Inflammatory macrophage (primary cell): ENCODE data around the gene GLB1L3.
"Not testable (repeated sequence)": the region's sequence is repeated elsewhere in the genome, so short reads cannot be mapped to it uniquely, and the experiment has no call there.

Experiments
- DNase-seq, 2 donors: peaks; one replicate each; pipeline ENCODE4 v3.0.0-alpha.2; 2020 to 2022

GLB1L3 gene

DNA sequence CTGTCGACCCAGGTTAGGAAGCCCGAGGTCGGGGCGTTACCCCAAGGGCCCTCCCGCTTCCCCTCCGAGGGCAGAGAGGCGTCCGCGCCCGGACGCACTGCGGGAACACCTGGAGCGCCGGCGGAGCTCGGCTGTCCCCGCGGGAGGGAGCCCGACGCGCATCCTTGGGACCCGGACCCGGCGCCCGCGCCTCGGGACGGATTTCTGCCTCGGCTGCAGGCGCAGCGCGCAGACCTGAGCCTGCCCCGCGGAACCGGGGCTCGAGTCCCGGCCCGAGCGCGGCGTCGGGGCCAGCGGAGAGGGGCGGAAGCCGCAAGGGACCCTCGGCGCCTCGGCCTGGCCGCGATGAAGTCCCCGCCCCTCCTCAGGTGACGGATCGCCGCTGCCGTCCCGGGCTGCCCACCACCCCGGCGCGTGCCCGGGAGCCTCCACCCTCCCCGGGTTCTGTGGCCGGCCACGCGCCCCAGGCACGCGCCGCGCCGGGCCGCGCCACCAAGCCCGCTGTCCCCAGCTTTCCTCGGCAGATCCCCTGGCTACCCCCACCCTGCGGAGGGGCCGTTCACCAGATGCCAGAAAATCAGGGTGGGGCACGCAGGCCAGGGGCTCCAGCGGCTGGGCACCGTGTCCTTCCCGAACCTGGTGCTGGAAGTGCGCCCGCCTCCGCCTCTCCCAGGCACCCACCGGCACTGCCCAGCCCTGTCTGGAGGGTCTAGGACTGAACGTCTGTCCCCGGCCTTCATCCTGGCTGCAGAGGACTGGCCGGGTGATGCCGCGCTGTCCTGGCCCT is 410 bp downstream of the GLB1L3 start:
- no peak for DNase-seq

DNA sequence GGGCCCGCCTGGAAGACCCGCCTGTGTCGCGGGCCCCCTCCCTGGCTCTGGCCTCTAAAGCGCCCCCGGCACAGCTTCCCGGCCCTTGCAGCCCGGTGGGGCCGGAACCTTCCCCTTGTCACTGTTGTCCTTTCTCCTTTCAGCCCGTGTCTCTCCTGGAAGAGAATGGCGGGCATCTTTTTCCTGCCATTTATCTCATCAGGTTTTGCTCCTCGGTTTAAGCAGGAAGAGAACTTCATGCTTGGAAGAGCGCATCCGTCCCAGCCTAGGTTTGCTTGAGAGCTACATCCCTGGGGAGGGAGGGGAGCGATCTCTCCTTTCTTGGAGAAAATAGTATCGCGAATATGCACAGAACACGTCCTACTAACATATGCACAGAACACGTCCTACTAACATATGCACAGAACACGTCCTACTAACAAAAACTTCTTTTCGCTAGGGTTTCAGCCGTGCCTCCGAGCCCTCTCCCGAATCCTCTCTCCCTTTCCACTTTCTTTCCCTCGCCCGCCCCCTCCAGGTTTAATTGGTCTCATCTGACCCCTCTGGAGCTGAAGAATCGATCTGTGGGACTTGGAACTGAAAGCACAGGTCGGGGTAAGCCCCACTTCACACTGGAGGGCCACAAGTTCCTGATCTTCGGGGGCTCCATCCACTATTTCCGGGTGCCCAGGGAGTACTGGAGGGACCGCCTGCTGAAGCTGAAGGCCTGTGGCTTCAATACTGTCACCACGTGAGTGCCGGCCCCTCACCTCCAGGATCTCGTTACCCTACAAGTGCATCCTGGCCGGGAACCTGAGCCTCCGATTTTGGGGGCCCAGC is 1.2 kb downstream of the GLB1L3 start:
- no peak for DNase-seq

DNA sequence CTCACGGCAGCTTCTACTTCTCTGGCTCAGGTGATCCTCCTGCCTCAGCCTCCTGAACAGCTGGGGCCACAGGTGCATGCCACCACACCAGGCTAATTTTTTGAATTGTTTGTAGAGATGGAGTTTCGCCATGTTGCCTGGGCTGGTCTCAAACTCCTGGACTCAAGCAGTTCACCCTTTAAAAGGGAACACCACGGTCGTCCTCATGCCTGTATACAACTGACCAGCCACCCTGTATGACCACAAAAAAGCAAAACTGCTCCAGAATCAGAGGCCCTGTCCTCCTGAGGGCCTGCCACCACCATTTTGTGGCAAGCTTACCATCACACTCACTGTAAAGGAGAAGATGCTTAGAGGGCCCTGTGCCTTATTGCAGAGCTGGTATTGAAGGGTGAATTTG is 2.2 kb downstream of the GLB1L3 start:
- no peak for DNase-seq

DNA sequence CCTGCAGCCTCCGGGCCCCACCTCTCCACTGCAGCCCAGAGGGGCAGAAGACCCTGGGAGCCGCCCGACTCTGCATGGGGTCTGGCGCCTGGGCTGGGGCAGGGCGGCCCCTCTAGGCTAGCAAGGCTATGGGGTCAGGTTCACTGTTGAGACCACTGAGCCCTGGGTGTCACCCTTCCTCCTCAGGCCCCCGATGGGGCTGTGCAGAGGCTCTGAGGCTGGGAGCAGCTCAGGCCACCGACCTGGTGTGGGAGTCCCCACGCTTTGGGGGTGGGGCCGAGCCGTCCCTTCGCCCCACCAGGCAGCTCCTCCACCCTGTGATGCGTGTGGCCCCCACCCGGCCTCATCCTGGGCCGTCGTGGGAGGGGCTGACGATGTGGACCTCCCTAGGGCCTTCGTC is 5.5 kb downstream of the GLB1L3 start:
- not testable (repeated sequence) for DNase-seq

DNA sequence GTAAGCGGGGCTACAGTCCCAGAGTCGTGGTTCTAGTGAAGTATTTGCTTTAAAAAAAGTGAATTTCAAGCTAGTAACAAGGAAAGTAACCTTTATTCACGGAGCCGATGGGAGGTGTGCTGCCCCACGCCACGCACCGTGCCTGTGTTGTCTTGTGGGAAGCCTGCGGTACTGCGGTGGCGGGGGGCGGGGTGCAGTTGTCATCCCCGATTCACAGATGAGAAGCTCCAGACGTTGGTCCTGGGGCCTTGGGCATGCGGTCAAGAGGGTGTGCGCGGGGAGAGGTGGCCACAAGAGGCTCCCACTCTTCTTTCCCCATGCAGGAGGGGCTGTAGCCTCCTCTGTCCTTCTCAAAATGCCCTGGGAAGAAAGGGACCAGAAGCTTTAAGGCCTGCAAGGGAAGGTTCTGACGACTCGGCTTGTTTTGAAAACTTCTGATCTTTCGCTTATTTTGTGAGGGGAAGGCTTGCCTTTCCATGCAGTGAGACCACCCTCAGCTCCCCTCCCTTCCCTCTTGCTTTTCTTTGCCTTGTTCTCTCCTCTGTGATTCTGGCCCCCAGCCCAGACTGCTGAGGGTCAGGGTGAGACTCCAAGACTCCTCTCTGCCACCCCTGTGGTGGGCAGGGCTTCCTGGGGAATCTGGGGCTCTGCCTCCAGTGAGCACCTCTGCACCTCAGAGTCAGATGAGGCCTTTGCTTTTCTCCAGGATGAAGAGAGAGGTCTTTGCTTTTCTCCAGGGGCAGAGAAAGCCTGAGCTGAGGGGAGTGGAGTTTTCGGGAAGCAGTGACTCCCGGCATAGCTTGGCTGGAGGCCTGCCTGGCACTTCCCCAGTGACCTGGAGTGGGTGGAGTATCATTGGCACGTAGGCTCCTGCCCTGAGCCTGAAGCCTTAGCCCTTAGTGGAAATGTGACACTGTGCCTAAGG is 6.2 kb downstream of the GLB1L3 start:
- no peak for DNase-seq

DNA sequence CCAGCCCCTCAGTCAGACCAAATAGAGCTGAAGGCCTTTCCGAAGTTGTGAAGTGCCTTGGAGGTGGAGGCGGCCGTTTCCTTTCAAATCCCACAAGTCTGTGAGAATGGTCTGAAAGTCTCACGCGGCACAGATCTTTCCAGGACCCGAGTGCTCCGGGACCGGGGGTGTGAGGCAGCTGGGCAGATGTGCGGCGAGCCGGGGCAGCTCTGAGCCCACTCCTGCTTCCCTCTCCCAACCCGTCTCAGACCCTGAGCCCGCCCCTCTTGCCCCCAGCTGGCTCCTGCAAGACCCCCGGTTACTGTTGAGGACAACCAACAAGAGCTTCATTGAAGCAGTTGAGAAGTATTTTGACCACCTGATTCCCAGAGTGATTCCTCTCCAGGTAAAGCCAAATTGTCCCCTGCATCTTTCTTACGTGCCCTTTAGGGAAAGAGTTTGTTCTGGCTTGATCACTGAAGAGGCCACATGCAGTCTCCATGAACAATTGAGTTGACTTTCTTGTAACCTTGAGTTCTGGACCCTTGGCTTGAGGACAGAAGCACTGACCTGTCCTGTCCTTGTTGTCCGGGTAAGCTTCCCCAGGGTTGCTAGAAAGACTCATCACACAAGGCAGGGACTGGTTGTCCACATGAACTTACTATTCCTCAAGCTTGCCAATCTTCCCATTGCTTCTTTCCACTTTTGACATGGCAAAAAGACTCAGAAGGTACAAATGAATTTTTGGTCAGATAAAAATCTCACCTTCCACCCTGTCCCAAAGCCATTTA is 7.5 kb downstream of the GLB1L3 start:
- no peak for DNase-seq

DNA sequence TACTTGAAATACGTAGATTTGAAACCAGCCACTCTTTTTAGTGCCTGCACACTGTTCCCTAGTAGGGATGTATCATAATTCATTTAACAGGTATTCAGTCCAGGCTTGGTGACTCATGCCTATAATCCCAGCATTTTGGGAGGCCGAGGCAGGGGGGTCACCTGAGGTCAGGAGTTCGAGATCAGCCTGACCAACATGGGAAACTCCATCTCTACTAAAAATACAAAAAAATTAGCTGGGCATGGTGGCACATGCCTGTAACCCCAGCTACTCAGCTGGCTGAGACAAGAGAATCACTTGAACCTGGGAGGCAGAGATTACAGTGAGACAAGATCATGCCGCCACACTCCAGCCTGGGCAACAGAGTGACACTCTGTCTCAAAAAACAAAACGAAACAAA is 8.2 kb downstream of the GLB1L3 start:
- DNase-seq, result not testable (repeated sequence)

DNA sequence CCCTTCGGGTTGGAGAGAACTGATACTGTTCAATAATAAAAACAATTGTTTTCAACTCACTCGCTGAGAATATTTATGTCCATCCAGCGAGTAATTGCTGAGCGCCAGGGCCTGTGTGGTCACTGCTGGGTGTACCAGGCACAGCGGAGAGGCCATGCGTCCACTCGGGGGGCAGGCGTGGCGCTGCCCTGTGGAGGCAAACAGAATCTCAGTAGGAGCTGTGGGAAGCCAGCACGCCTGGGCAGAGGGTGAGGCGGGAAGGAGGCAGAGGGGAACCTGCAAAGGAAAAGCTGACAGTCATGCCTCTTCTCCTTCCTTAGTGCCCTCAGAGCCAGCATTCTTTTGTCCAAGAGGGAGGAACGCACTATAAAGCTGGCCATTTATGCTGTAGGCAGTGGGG is 11.4 kb downstream of the GLB1L3 start:
- DNase-seq, result no peak

DNA sequence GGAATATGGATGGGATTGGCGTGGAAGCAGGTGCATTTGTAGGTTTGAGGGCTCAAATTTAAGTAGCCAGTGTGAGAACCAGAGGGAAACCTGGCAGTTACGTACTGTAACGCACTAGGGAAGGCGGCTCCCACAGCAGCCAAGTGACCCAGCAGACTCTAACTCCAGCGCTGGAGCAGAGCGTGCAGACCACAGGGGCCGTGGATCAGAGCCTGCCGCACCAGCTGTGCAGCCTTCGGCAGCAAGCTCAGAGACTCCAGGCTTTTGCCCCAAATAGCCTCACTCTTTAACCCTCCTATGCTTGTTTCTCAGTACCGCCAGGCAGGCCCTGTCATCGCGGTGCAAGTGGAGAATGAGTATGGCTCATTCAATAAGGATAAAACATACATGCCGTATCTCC is 12.3 kb downstream of the GLB1L3 start:
- no peak for DNase-seq

DNA sequence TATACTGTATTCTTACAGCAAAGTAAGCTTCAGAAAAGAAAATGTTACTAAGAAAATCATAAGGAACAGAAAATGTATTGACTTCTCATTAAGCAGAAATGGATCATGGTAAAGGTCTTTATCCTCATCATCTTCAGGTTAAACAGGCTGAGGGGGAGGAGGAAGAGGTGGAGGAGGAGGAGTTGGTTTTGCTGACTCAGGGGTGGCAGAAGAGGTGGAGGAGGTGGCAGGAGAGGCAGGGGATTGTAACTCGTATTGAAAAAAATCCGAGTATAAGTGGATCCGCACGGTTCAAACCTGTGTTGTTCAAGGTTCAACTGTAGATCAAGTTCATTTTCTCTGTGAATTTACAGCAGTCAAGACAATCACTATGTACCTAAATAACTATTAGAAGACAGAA is 13.0 kb downstream of the GLB1L3 start:
- DNase-seq, result no peak

DNA sequence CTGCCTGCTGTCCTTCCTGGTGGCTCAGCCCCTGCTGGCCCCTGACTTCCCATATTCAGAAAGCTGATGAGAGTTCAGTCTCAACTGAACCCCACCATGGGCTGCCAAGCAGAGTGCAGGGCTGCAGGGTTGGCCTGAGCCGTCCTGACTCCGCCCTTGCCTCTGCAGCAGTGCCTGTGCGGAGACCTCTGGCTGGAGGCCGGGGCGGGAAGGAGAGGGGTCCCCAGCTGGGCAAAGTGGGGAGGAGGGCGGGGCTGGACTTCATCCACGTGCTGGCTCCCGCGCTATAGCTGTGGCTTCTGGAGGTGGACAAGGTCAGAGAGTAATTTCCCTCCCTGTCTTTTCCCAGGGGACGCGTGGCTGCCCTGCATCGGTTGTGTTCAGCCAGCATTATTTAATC is 13.6 kb downstream of the GLB1L3 start:
- no peak for DNase-seq

DNA sequence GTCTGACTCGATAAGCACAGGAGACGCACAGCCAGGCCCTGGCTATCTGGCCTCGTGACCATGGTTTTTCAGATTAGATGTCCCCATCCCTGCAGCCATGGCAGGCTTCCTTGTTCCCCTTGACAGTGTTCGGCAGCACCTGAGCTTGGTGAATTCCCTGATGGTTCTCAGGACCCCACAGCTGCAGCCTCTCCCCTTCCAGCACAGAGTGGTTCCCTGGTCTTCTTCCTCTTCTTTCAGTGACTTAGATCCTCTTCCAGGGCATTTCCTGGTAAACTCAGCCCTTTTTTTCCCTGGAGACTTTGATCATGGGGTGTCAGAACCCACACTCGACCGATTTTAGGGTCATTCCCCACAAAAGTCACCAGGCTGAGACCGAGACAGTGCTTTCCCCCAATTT is 14.5 kb downstream of the GLB1L3 start:
- no peak for DNase-seq

DNA sequence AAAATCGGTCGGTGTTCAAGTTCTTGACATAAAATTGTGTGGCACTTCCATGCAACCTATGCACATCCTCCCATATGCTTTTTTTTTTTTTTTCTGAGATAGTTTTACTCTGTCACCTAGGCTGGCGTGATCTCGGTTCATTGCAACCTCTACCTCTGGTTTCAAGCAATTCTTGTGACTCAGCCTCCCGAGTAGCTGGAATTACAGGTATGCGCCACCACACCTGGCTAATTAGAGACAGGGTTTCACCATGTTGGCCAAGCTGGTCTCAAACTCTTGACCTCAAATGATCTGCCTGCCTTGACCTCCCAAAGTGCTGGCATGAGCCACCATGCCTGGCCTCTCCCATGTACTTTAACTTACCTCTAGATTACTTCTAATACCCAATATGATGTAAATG is 15.0 kb downstream of the GLB1L3 start:
- no peak for DNase-seq

DNA sequence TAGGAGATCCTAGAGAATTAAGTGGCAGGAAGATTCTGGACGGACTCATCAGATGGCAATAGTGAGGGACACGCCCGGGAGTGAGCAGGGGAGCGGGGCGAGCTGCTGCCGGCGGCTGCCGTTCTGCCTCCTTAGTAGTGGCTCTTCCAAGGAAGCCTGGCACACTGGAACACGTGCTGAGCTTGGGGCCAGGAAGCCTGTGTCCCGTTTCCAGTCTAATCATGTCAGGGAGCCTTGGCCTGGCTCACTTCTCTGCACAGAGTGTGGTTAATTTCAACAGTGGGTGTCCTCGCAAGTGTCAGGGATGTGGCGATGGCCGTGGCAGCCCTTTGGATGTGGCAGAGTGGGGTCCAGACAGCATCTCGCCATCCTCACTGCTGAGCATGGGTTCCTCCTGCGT is 16.5 kb downstream of the GLB1L3 start:
- DNase-seq, result no peak

DNA sequence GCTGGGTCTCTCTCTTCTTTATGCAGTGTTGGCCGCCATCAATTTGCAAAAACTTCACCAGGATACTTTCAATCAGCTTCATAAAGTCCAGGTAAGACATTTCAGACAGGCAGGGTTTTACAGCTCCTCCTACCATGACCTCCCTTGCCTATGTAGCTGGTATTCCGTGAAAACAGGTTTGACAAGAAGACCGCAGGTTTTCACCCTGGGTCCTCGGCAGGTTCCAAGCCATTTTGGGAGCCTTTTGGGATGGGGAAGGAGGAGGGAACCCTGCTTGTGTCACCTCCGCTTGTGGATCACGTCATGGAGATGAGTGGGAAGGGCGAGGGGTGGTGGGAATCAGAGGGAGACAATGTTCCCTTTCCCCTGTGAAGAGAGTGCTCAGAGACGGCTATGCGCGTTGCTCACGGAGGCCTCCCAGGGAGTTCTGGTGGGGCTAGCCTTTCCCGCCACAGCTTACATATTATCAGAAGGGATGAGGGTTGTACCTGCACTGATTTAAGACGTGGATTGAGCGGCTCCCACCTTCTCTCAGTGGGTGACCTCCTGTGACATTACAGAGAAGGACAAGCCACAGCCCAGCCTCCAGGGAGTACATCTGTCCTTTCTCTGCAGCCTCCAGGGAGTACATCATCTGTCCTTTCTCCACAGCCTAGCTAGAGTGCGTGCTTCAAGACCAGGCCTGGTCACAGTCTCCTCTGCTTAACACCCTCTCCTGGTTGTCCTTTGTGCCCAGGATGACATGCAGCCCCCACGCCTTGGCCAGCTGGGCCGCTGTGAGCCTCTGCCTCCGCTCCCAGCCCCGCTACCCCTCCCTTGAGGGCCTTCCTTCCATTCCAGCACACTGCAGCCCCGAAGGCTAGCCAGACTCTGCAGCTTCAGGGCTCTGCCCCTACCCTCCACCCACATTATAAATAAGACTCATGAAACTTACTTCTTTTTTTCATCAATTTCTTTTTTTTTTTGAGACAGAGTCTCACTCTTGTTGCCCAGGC is 17.2 kb downstream of the GLB1L3 start:
- no peak for DNase-seq

DNA sequence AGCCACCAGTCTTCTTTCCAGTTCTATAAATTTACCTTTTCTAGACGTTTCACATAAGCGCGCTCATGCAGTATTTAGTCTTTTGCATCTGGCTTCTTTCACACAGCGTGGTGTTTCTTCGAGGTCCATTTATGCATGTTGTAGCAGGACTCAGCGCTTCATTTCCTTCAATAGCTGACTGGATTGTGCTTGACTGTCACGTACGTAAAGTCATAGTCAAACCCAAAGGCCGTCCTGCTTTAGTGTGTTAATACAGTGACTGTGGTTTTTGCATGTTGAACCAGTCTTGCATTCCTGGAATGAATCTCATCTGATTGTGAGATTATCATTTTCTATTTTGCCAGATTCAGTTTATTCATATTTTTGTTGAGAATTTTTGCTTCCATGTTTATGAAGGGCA is 18.5 kb downstream of the GLB1L3 start:
- no peak for DNase-seq

DNA sequence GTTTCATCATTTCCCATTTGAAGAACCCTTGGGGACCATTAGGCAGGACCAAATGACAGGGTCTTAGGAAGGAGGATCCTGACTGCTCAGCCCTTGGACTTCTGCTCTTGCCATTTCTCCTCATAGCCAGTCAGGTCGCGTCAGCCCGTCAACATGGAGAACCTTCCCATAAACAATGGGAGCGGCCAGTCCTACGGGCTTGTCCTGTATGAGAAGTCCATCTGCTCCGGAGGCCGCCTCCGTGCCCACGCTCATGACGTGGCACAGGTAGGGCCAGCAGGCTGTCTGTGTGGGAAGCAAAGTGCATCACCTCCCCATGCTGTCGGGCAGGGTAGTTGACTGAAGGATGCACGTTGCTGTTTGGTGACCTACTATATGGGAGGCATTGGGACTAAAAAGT is 36.0 kb downstream of the GLB1L3 start:
- no peak for DNase-seq

DNA sequence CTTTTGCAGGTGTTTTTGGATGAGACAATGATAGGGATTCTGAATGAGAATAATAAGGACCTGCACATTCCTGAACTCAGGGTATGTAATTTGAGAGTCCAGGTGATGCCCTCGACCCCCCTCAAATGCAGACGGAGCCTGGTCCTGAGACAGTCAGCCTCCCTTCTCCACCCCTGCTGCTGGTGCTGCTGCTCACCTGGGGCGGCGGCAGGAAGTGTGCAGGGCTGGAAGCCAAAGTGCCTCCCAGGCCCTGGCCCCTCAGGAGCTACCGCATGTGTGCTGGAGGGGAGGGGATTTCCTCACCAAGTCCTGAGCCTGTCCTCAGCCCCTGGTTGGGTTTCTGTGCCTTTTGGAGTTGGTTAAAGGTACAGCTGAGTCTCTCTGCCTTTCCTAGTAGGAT is 36.6 kb downstream of the GLB1L3 start:
- no peak for DNase-seq

DNA sequence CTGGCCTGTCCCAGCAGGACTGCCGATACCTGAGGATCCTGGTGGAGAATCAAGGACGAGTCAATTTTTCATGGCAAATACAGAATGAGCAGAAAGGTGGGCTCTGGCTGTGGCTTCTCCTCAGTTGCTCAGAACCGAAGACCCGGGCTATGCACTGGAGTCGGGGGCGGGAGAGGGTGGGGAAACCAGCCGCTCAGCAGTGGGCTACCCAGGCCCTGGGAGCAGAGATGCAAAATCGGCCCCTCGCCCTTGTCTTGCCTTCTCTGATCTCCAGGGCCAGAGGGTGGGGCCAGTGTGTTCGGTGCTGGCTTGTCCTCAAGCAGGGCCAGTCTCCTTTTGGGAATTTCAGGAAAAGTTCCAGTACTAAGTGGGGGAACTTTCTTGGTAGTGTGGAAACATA is 37.2 kb downstream of the GLB1L3 start:
- DNase-seq, result no peak

DNA sequence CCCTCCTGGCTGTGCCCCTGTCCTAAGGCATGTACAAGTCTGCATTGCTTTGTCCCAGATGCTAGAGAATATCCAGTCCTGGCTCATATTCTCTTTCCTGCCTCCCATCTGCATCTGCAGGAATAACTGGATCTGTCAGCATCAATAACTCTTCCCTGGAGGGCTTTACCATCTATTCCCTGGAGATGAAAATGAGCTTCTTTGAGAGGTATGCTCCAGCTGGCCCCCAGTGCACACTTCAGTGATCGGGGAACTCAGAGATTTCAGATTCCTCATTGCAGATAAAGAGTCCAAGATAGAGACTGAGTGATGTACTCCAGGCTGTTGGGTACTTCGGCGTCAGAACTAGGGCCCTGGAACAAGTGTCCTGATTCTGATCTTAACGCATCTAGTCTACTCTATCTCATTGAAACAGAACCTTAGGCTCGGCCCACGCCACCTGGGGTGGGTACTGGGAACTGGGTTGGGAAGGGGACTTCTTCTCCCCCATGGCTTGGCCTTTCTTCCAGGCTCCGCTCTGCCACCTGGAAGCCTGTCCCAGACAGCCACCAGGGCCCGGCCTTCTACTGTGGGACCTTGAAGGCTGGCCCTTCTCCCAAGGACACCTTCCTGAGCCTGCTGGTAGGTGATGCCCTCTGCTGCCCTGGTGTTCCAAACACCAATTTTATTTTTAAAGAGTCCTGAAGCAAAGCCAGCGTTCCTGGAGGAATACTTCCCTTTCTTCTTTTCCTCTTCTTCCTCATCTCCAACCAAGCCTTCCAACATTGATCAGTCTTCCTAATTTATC is 37.8 kb downstream of the GLB1L3 start:
- no peak for DNase-seq
